Measurements from ENCODE around the gene HSPA8. TPM values are rescaled to one million over a fixed set of nuclear protein-coding genes. Genes with fewer than 3 reads are reported as not detected.

HSPA8 gene
- polyA plus RNA-seq, 1 donor from 2014 or later, result 2,242 TPM

GRCh38 chr11:123072762-123073161 lies 10.8 kb upstream of the HSPA8 start:
- H3K9ac ChIP-seq (ENCODE audit: low read length), result no peak overlapping the region
- H3K9me2 ChIP-seq (ENCODE audit: insufficient read depth, low read length), result no peaks in the 10 kb centered on the region
- H3K9me3 ChIP-seq (ENCODE audit: low read length), result no peaks in the 10 kb centered on the region
- H3K79me2 ChIP-seq (replicated peaks; ENCODE audit: insufficient read depth, low read length), result no peaks in the 10 kb centered on the region
- TF ChIP-seq, protein P1, sequence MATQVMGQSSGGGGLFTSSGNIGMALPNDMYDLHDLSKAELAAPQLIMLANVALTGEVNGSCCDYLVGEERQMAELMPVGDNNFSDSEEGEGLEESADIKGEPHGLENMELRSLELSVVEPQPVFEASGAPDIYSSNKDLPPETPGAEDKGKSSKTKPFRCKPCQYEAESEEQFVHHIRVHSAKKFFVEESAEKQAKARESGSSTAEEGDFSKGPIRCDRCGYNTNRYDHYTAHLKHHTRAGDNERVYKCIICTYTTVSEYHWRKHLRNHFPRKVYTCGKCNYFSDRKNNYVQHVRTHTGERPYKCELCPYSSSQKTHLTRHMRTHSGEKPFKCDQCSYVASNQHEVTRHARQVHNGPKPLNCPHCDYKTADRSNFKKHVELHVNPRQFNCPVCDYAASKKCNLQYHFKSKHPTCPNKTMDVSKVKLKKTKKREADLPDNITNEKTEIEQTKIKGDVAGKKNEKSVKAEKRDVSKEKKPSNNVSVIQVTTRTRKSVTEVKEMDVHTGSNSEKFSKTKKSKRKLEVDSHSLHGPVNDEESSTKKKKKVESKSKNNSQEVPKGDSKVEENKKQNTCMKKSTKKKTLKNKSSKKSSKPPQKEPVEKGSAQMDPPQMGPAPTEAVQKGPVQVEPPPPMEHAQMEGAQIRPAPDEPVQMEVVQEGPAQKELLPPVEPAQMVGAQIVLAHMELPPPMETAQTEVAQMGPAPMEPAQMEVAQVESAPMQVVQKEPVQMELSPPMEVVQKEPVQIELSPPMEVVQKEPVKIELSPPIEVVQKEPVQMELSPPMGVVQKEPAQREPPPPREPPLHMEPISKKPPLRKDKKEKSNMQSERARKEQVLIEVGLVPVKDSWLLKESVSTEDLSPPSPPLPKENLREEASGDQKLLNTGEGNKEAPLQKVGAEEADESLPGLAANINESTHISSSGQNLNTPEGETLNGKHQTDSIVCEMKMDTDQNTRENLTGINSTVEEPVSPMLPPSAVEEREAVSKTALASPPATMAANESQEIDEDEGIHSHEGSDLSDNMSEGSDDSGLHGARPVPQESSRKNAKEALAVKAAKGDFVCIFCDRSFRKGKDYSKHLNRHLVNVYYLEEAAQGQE (IDR thresholded peaks at IDR 0.05; ENCODE audit: borderline replicate concordance), result no peak
- TF ChIP-seq, protein P2, sequence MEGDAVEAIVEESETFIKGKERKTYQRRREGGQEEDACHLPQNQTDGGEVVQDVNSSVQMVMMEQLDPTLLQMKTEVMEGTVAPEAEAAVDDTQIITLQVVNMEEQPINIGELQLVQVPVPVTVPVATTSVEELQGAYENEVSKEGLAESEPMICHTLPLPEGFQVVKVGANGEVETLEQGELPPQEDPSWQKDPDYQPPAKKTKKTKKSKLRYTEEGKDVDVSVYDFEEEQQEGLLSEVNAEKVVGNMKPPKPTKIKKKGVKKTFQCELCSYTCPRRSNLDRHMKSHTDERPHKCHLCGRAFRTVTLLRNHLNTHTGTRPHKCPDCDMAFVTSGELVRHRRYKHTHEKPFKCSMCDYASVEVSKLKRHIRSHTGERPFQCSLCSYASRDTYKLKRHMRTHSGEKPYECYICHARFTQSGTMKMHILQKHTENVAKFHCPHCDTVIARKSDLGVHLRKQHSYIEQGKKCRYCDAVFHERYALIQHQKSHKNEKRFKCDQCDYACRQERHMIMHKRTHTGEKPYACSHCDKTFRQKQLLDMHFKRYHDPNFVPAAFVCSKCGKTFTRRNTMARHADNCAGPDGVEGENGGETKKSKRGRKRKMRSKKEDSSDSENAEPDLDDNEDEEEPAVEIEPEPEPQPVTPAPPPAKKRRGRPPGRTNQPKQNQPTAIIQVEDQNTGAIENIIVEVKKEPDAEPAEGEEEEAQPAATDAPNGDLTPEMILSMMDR (IDR thresholded peaks at IDR 0.05; ENCODE audit: poor library complexity, severe bottlenecking), result no peak
- TF ChIP-seq RAD21 (conservative IDR thresholded peaks at IDR 0.05) (no peak), EZH2 (IDR thresholded peaks at IDR 0.05; ENCODE audit: borderline replicate concordance, insufficient read depth, low read length, poor library complexity, severe bottlenecking) (no peak), EP300 (conservative IDR thresholded peaks at IDR 0.05; ENCODE audit: poor library complexity, severe bottlenecking) (no peak), TAF1 (IDR thresholded peaks at IDR 0.05; ENCODE audit: low read depth) (no peak), POLR2AphosphoS5 (IDR thresholded peaks at IDR 0.05) (no peak), MXI1 (conservative IDR thresholded peaks at IDR 0.05; ENCODE audit: poor library complexity, severe bottlenecking) (no peak), SMC3 (conservative IDR thresholded peaks at IDR 0.05; ENCODE audit: poor library complexity) (no peak)
- no peak overlapping the region for H3K4me3 ChIP-seq (ENCODE audit: low read length)
- no peak overlapping the region for H2AFZ ChIP-seq (ENCODE audit: low read depth, low read length)
- H3K27ac ChIP-seq (ENCODE audit: low read length), result no peak overlapping the region
- no peak overlapping the region for H3K4me2 ChIP-seq (ENCODE audit: low read length)
- H3F3A ChIP-seq (ENCODE audit: insufficient read depth, low read length, poor library complexity, severe bottlenecking), result no peaks in the 10 kb centered on the region
- H4K20me1 ChIP-seq (ENCODE audit: insufficient read depth), result no peaks in the 10 kb centered on the region
- no peaks in the 10 kb centered on the region for H3K36me3 ChIP-seq (ENCODE audit: insufficient read depth, low read length)
- no peaks in the 10 kb centered on the region for H3K27me3 ChIP-seq (ENCODE audit: insufficient read depth, low read depth, low read length)

DNA sequence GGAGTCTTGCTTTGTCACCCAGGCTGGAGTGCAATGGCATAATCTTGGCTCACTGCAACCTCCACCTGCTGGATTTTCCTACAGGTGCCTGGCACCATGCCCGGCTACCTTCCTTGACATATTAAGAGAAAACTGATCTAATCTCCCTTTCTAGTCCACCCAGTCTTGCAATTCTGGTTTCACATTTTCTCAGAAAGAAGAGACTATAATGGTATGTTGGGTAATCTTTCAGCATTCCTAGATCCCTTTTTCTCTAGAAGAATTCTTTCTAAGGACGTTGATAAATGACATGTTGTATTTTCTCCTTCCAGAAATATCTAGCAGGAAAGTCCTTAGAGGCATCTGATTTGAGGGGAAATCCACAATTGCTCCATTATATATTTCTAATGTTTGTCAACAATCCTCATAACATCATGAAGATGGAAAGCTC lies 10.4 kb upstream of the HSPA8 start:
- no peaks in the 10 kb centered on the region for H3K9me3 ChIP-seq (ENCODE audit: low read length)
- H3F3A ChIP-seq (ENCODE audit: insufficient read depth, low read length, poor library complexity, severe bottlenecking), result no peaks in the 10 kb centered on the region
- no peaks in the 10 kb centered on the region for H4K20me1 ChIP-seq (ENCODE audit: insufficient read depth)
- no peaks in the 10 kb centered on the region for H3K36me3 ChIP-seq (ENCODE audit: insufficient read depth, low read length)
- no peaks in the 10 kb centered on the region for H3K27me3 ChIP-seq (ENCODE audit: insufficient read depth, low read depth, low read length)
- no peak overlapping the region for H3K4me3 ChIP-seq (ENCODE audit: low read length)
- H3K79me2 ChIP-seq (replicated peaks; ENCODE audit: insufficient read depth, low read length), result no peaks in the 10 kb centered on the region
- no peak overlapping the region for H3K4me2 ChIP-seq (ENCODE audit: low read length)
- H2AFZ ChIP-seq (ENCODE audit: low read depth, low read length), result no peak overlapping the region
- H3K9me2 ChIP-seq (ENCODE audit: insufficient read depth, low read length), result no peaks in the 10 kb centered on the region
- H3K27ac ChIP-seq (ENCODE audit: low read length), result no peak overlapping the region
- no peak overlapping the region for H3K9ac ChIP-seq (ENCODE audit: low read length)
- TF ChIP-seq MXI1 (conservative IDR thresholded peaks at IDR 0.05; ENCODE audit: poor library complexity, severe bottlenecking) (no peak), SMC3 (conservative IDR thresholded peaks at IDR 0.05; ENCODE audit: poor library complexity) (no peak), EZH2 (IDR thresholded peaks at IDR 0.05; ENCODE audit: borderline replicate concordance, insufficient read depth, low read length, poor library complexity, severe bottlenecking) (no peak), TAF1 (IDR thresholded peaks at IDR 0.05; ENCODE audit: low read depth) (no peak), POLR2AphosphoS5 (IDR thresholded peaks at IDR 0.05) (no peak), EP300 (conservative IDR thresholded peaks at IDR 0.05; ENCODE audit: poor library complexity, severe bottlenecking) (no peak), RAD21 (conservative IDR thresholded peaks at IDR 0.05) (no peak)
- TF ChIP-seq, protein P1 (IDR thresholded peaks at IDR 0.05; ENCODE audit: borderline replicate concordance), result no peak
- TF ChIP-seq, protein P2 (IDR thresholded peaks at IDR 0.05; ENCODE audit: poor library complexity, severe bottlenecking), result no peak

All from neural cell (in vitro differentiated cells).